DMS 273 treated with DMSO at 0.1 percent for 48 hours (cell line): ENCODE measurements around the gene BANF2.
"Not testable (repeated sequence)": the region's sequence is repeated elsewhere in the genome, so short reads cannot be mapped to it uniquely, and the experiment has no call there.

Source experiments
- DNase-seq: peaks from one replicate; lab custom pipeline; 2025; lab: John Stamatoyannopoulos, UW

Gene BANF2

GRCh38 chr20:17683218-17684076 is 16.3 kb upstream of the BANF2 start:
- DNase-seq, result no peak

- DNase-seq, result no peak
Measured at GRCh38 chr20:17684077-17684888, 15.5 kb upstream of the BANF2 start.

DNA sequence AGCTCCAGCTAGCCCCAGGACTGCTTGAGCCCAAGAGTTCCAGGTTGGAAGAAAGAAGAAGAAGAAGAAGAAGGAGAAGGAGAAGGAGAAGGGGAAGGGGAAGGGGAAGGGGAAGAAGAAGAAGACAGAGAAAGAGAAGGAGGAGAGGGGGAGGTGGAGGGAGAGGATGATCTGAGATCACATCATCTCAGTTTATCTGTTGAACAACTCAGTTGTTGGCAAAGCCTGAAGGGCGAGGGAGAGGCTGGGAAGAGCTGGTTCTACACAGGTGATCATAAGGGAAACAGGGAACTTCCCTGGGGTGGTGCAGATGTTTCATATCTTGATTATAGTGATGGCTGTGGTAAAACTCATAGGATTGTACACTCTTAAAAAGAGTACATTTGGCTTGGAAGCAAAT is 14.6 kb upstream of the BANF2 start:
- DNase-seq, result no peak

- DNase-seq, result no peak
Measured at GRCh38 chr20:17687800-17688199, 12.0 kb upstream of the BANF2 start.

DNA sequence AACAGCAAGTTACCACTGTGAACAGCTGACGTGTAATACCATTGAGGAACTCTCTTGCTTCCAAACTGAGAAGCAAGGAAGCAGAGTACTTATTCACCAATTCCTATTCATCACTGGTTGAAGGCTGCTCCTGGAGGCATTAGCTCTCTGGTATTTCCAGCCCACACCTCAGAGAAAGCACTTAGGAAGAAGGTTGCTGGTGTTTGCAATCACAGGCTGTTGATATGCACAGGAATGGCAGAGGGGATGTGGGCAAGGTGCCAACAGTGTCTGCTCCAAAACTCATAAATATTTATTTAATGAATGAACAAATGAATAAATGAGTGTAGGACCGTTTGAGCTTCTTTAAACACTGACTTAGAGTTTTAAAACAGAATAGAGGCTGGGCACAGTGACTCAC is 10.8 kb upstream of the BANF2 start:
- no peak for DNase-seq

- DNase-seq, result no peak
Measured at GRCh38 chr20:17690144-17690543, 9.6 kb upstream of the BANF2 start.

- DNase-seq, result no peak
Measured at GRCh38 chr20:17691758-17692157, 8.0 kb upstream of the BANF2 start.

- no peak for DNase-seq
Measured at GRCh38 chr20:17693444-17694001, 6.2 kb upstream of the BANF2 start.

DNA sequence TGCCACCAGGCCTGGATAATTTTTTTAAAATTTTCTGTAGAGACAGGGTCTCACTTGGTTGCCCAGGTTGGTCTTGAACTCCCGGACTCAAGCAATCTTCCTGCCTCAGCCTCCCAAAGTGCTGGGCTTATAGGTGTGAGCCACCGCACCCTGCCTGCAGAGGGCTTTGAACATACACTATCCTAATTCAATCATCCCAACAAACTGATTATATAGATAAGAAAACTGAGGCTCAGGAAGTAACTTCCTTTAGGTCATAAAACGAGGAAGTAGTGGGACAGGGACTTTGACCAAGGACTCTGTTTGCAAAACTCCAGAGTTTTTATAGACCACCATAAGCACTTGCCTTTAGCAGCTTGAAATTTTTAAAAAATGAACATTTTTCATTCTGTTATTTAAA is 5.0 kb upstream of the BANF2 start:
- DNase-seq, result no peak

- DNase-seq, result no peak
Measured at GRCh38 chr20:17696287-17696686, 3.5 kb upstream of the BANF2 start.

GRCh38 chr20:17697171-17697570 is 2.6 kb upstream of the BANF2 start:
- DNase-seq, result no peak

- DNase-seq, result no peak
Measured at GRCh38 chr20:17698384-17698783, 1.4 kb upstream of the BANF2 start.

- no peak for DNase-seq
Measured at GRCh38 chr20:17700637-17701036, 871 bp downstream of the BANF2 start.

DNA sequence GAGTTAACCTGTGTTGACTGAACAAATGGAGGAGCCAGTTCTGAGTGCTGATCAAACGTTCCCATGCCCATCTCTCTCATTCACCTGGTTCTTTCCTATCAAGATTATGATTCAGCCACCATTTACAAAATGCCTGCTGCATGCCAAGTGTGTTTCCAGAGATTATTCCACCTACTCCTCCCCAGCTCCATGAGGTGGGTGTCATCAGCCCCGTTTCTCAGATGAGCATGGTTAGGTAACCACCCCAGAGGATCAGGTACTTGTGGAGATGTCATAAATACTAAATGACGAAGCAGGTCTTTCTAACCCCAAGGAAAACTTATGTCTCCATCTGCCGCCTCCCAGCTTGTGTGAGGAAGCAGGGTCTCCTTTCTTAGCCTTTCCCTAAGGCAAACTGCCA is 2.1 kb downstream of the BANF2 start:
- no peak for DNase-seq

DNA sequence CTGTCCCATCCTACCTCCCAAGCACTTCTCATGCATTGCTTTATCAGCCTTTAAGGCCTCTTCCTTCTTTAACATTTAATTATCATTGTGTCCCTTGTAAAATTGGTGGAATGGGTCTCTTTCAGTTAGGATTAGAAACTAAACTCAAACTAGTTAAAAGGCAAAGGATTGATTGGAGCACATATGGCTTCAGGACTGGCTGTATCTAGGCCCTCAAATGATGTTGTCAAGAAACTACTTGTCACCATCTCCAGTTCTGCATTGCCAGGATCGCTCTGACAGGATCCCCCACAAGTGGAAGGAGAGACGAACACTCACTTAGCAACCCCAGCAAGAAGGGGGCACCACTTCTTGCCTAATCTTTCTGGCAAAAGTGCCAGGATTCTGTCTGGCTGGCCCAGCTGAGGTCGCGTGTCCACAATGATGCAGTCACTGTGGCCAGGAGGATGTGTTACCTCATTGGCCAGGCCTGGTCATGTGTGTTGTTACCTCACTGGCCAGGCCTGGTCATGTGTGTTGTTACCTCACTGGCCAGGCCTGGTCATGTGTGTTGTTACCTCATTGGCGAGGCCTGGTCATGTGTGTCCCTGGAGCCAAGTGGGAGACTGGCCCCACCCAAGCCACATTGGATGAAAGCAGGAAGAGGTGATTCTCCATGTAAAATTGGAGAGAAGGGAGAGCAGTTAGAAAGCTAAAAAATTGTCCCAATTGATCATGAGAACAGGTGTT is 5.0 kb downstream of the BANF2 start:
- DNase-seq, result no peak

DNA sequence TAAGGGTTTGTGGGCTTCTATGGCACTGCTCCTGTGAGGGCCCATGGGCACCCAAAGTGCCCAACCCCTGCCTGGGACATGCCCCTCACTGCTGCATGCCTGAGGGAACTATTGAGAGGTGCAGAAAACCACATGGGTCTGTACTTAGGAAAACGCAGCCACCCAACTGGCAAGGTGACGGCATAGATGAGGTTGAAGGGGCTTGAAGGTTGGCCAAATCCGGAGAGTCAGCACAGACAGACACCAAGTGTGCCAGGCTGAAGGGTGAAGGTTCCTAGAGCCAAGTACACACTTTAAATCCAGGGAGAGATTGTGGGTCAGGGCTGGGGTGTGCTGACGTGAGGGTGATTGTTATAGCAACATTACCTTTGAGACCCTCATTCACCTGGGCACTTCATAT is 6.2 kb downstream of the BANF2 start:
- no peak for DNase-seq

GRCh38 chr20:17706632-17707031 is 6.9 kb downstream of the BANF2 start:
- no peak for DNase-seq

DNA sequence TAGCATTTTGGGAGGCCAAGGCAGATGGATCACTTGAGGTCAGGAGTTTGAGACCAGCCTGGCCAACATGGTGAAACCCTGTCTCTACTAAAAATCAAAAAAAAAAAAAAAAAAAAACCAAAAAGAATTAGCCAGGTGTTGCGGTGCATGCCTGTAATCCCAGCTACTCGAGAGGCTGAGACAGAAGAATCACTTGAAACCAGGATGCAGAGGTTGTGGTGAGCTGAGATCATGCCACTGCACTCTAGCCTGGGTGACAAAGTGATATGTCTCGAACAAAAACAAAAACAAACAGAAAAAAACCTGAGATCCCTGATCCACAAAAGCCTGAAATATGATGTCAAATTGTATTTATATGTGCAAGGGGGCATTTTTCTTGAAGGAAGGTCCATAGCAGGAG is 8.2 kb downstream of the BANF2 start:
- DNase-seq, result not testable (repeated sequence)

DNA sequence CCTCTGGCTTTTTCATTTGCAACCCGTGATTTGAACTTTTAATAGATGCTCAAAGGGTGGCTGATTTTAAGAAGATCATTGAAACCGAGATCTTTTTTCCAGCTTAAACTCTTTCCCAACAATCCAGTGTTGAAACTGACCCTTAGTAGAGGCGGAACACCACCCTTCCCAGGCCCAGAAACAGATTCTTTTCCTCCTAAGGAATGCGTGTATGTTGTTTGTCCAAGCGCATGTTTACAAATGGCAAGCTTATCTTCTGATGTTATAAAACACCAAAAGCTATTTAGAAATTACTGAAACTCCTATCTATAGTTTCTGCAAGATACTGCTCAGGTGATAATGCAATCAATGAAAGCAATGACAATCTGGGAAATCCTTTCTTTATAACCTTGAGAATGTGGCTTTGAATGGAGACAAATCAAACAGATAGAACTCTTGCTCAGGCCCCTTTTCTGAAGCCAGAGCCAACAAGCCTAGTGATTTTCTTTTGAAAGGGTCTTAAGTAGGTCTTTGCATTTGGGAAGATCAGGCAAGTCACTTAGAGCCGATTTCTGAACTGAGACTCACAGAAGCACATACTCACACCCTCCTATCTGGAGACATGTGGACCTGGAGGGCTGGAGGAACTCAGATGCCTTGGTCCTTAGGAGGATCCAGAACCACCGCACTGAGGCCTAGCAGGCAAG is 9.1 kb downstream of the BANF2 start:
- DNase-seq, result no peak

DNA sequence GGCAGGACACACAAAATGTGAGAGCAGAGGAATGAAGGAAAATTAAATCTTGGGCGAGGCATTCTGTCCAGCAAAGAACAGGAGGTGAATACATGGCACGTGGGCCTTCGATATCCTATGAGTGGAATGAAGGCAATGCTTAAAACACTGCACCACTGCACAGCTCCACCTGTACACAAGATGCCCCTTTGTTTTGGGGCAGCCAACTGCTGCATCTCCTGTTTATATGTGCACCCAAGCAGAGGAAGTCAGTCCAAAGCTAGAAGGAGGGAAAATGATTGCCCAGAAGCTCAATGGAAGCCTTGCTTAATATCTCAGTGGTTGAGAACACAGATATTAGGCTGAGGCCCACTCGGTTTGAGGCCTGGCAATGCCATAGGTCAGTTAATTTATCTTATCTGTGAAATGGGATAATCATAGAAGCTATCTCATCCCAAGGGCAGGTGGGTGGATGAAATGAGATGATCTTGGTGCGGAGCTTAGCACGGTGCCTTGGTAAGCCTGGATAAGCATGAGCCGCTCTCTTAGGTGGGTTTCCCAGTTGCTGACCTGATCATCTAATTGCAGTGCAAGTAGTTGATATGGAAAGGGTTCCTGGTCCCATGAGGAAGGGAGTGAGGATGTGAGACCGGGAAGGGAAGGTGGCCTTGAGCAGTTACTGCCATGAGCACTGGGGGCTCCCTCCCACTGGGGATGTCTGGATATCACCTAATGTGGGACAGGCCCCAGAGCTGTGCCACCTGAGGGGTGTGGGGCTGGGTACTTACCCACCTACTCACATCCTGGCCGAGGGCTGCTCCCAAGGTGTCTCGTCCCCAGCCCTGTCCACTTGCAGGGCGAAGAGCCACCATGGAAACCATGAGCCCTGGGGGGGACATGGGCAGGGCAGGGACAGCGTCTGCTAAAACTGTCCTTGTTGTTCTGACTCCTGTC is 9.9 kb downstream of the BANF2 start:
- DNase-seq, result no peak
